ENCODE measurements around the gene CDS2. TPM values are rescaled to one million over a fixed set of nuclear protein-coding genes. Genes with fewer than 3 reads are reported as not detected.

Gene CDS2
- total and polyA plus RNA-seq, 5 donors from 2014 or later = 47.6 to 77.9 (median 55.3) TPM

DNA sequence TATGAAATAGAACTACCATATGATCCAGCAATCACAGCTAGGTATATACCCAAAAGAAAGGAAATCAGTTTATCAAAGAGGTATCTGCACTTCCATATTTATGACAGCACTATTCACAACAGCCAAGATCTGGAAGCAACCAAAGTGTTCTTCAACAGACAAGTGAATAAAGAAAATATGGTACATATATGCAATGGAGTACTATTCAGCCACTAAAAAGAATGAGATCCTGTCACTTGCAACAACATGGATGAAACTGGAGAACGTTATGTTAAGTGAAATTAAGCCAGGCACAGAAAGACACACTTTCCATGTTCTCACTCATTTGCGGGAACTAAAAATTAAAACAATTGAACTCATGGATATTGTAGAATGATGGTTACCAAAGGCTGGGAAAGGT, 22.3 kb upstream of the CDS2 start:
- no peak for DNase-seq
- no peaks in the 10 kb centered on the region for H3K4me1 ChIP-seq (ENCODE audit: control insufficient read depth, insufficient read depth, low read length, poor library complexity, severe bottlenecking)
- Mint-ChIP-seq H3K9me3 (no peaks in the 10 kb centered on the region), H3K27me3 (no peaks in the 10 kb centered on the region), H3K27ac (no peak overlapping the region), H3K4me1 (peaks cover 10 to 32% (median 18%) of the 10 kb centered on the region in 4 donors), H3K4me3 (no peak overlapping the region), H3K36me3 (peaks cover 40% of the 10 kb centered on the region)
- no peaks in the 10 kb centered on the region for H3K27me3 ChIP-seq (ENCODE audit: control insufficient read depth, insufficient read depth, low read length)
- ATAC-seq (ENCODE audit: low read depth in 2 of 2) = no peak
- no peak overlapping the region for H3K4me3 ChIP-seq (ENCODE audit: low read depth, low read length)
- H3K27ac ChIP-seq (ENCODE audit: insufficient read depth, low read length, poor library complexity, severe bottlenecking) = no peak overlapping the region
- H3K9me3 ChIP-seq (ENCODE audit: control insufficient read depth in 2 of 2, low read length in 2 of 2) = no peaks in the 10 kb centered on the region
- peaks cover 77% of the 10 kb centered on the region for H3K36me3 ChIP-seq (ENCODE audit: control insufficient read depth, insufficient read depth, low read length)

DNA sequence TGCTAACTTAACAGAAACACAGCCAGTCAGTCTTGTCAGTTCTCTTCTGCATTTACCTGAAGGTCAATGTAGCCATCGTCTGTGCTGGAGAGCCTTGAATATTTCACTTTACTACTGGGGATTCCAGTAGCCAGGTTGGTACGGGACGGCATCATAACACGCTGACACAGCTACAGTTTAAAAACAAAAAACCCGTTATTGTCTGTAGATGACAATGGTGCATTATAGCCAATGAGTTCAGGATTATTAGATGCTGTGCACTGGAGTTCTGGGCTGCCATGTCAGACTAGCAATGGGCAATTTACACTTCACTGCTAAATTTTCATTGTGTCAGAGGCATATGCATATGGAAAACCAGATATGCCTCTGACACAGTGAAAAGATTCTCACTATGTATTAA, 17.5 kb upstream of the CDS2 start:
- no peak overlapping the region for H3K4me3 ChIP-seq (ENCODE audit: low read depth, low read length)
- peaks cover 19% of the 10 kb centered on the region for H3K4me1 ChIP-seq (ENCODE audit: control insufficient read depth, insufficient read depth, low read length, poor library complexity, severe bottlenecking)
- no peaks in the 10 kb centered on the region for H3K9me3 Mint-ChIP-seq
- H3K4me1 Mint-ChIP-seq = peaks cover 9 to 28% (median 21%) of the 10 kb centered on the region in 4 donors
- peak overlapping the region in 2 of 4 donors; percentile 13 to 49 for H3K4me3 Mint-ChIP-seq
- no peaks in the 10 kb centered on the region for H3K9me3 ChIP-seq (ENCODE audit: control insufficient read depth in 2 of 2, low read length in 2 of 2)
- H3K27me3 ChIP-seq (ENCODE audit: control insufficient read depth, insufficient read depth, low read length) = no peaks in the 10 kb centered on the region
- H3K27ac ChIP-seq (ENCODE audit: insufficient read depth, low read length, poor library complexity, severe bottlenecking) = no peak overlapping the region
- H3K36me3 Mint-ChIP-seq = peaks cover 12% of the 10 kb centered on the region
- H3K36me3 ChIP-seq (ENCODE audit: control insufficient read depth, insufficient read depth, low read length) = peaks cover 52% of the 10 kb centered on the region
- DNase-seq = no peak
- peak overlapping the region in 1 of 3 donors; percentile 29 for H3K27ac Mint-ChIP-seq
- peaks cover 4% of the 10 kb centered on the region for H3K27me3 Mint-ChIP-seq
- no peak for ATAC-seq (ENCODE audit: low read depth in 2 of 2)

DNA sequence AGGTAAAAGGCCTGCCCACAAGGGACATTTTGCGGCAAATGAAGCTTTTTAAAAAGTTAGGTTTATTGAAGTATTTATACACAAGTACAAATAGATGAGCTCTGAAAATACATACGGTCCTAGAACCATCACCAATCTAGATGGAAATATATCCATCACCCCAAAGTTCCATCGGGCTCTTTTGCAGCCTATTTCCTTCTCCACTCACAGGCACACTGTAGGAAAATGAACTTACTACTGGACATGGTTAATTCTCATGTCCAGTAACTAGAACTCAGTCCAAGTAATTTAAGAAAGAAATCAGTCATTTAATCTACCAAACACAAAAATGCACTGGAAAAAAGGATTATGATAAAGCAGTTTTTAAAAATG, 13.2 kb upstream of the CDS2 start:
- peaks cover 22% of the 10 kb centered on the region for H3K36me3 Mint-ChIP-seq
- peak overlapping the region; percentile 79 for H3K4me3 ChIP-seq (ENCODE audit: low read depth, low read length)
- H3K27ac Mint-ChIP-seq = peak overlapping the region; percentile 63 to 99 (median 95)
- H3K27ac ChIP-seq (ENCODE audit: insufficient read depth, low read length, poor library complexity, severe bottlenecking) = peak overlapping the region; percentile 94
- ATAC-seq (ENCODE audit: low read depth in 2 of 2) (no peak), DNase-seq (no peak)
- H3K4me3 Mint-ChIP-seq = peak overlapping the region; percentile 89 to 99 (median 95)
- H3K4me1 ChIP-seq (ENCODE audit: control insufficient read depth, insufficient read depth, low read length, poor library complexity, severe bottlenecking) = peaks cover 31% of the 10 kb centered on the region
- no peaks in the 10 kb centered on the region for H3K9me3 ChIP-seq (ENCODE audit: control insufficient read depth in 2 of 2, low read length in 2 of 2)
- peaks cover 15 to 44% (median 36%) of the 10 kb centered on the region in 4 donors for H3K4me1 Mint-ChIP-seq
- H3K27me3 ChIP-seq (ENCODE audit: control insufficient read depth, insufficient read depth, low read length) = no peaks in the 10 kb centered on the region
- peaks cover 49% of the 10 kb centered on the region for H3K36me3 ChIP-seq (ENCODE audit: control insufficient read depth, insufficient read depth, low read length)
- H3K9me3 Mint-ChIP-seq = no peaks in the 10 kb centered on the region
- H3K27me3 Mint-ChIP-seq = peaks cover 4% of the 10 kb centered on the region

DNA sequence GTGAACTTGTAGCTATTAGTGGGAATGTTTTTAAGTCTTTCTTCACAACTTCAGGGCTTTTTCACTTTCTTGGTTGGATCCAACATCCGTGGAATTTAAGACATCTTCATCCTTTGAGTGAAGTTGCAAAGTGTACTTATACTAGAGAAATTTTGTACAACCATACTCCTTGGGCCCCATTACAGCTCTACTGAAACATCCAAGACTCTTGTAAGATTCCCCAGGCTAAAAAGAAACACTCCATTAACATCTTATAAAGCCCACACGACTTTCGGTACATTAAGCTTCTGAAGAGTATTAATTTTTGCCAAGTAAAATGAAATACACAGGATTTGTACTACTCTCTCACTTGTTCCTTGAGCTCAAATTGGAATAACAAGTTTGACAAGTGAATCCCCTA, 12.4 kb upstream of the CDS2 start:
- peaks cover 15 to 46% (median 35%) of the 10 kb centered on the region in 4 donors for H3K4me1 Mint-ChIP-seq

DNA sequence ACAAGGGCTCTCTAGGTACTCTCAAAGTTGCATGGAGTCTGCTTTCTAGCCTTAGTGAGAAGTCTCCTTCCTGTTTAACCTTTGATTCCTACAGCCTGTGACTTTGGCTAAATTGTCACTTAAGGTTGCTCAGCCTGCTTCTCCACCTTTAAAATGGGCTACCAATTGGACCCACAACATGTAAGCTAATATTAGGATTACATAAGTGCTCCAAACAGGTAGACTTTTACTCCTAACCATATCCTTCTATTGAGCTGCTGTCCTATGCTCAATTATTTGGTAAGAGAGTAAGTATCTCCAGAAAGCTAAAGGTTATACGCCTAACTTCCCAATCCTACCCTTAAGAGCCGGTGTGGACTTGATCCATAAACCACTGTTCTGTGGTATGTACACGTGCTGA, 9.9 kb upstream of the CDS2 start:
- H3K4me3 ChIP-seq (ENCODE audit: low read depth, low read length) = no peak overlapping the region
- Mint-ChIP-seq H3K9me3 (no peaks in the 10 kb centered on the region), H3K4me1 (peaks cover 19 to 56% (median 36%) of the 10 kb centered on the region in 4 donors), H3K27ac (no peak overlapping the region), H3K36me3 (peaks cover 19% of the 10 kb centered on the region), H3K27me3 (peaks cover 8% of the 10 kb centered on the region), H3K4me3 (peak overlapping the region in 1 of 4 donors; percentile 96)
- H3K27ac ChIP-seq (ENCODE audit: insufficient read depth, low read length, poor library complexity, severe bottlenecking) = no peak overlapping the region
- H3K9me3 ChIP-seq (ENCODE audit: control insufficient read depth in 2 of 2, low read length in 2 of 2) = no peaks in the 10 kb centered on the region
- DNase-seq (no peak), ATAC-seq (ENCODE audit: low read depth in 2 of 2) (no peak)
- H3K36me3 ChIP-seq (ENCODE audit: control insufficient read depth, insufficient read depth, low read length) = peaks cover 33% of the 10 kb centered on the region
- H3K4me1 ChIP-seq (ENCODE audit: control insufficient read depth, insufficient read depth, low read length, poor library complexity, severe bottlenecking) = peaks cover 40% of the 10 kb centered on the region
- H3K27me3 ChIP-seq (ENCODE audit: control insufficient read depth, insufficient read depth, low read length) = no peaks in the 10 kb centered on the region

More for the DNA sequence above, 12.4 kb upstream of the CDS2 start:
- Mint-ChIP-seq H3K27ac (peak overlapping the region; percentile 43 to 99 (median 78)), H3K4me3 (peak overlapping the region; percentile 39 to 95 (median 62)), H3K36me3 (peaks cover 19% of the 10 kb centered on the region), H3K27me3 (peaks cover 4% of the 10 kb centered on the region), H3K9me3 (no peaks in the 10 kb centered on the region)
- no peak for ATAC-seq (ENCODE audit: low read depth in 2 of 2)
- Histone ChIP-seq H3K4me1 (ENCODE audit: control insufficient read depth, insufficient read depth, low read length, poor library complexity, severe bottlenecking) (peaks cover 38% of the 10 kb centered on the region), H3K9me3 (ENCODE audit: control insufficient read depth in 2 of 2, low read length in 2 of 2) (no peaks in the 10 kb centered on the region), H3K4me3 (ENCODE audit: low read depth, low read length) (no peak overlapping the region), H3K36me3 (ENCODE audit: control insufficient read depth, insufficient read depth, low read length) (peaks cover 41% of the 10 kb centered on the region), H3K27me3 (ENCODE audit: control insufficient read depth, insufficient read depth, low read length) (no peaks in the 10 kb centered on the region), H3K27ac (ENCODE audit: insufficient read depth, low read length, poor library complexity, severe bottlenecking) (peak overlapping the region; percentile 34)
- DNase-seq = no peak

DNA sequence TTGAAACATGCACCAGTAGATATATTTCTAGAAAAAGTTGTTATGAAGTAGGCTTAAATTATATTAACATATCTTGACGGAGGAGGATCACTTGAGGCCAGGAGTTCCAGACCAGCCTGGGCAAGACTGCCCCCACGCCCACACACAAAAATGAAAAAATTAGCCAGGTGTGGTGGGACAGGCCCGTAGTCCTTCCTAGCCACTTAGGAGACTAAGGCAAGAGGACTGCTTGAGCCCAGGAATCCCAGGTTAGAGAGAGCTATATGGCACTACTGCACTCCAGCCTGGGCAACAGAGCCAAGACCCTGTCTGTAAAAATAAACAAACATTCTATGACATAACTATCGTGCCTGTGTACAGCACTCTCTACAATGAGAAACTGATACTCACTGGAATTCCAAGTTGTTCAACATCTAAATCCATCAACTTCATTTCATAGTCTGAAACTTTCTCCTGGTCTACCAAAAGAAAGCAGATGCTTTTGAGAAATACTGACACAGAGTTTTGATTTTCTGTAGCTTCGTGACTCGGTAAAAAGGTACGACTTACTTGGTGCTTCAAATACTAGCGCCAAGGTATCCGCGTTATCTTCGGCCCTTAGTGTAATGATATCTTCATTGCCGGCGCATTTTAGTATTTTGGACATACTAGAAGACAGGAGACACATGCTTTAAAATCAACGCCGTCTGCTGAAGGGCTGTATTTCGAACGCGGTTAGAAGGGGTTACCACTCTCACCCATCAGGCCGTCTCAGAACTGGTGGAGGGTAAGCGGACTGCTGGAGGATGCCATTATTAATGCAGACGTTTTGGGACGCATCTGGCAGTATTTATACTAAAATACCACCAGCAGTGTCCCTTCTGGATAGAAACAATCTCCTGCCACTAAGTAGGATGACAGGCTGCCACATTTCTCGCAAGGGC, 8.3 kb upstream of the CDS2 start:
- Histone ChIP-seq H3K27me3 (ENCODE audit: control insufficient read depth, insufficient read depth, low read length) (no peaks in the 10 kb centered on the region), H3K9me3 (ENCODE audit: control insufficient read depth in 2 of 2, low read length in 2 of 2) (no peaks in the 10 kb centered on the region), H3K4me3 (ENCODE audit: low read depth, low read length) (peak overlapping the region; percentile 91), H3K27ac (ENCODE audit: insufficient read depth, low read length, poor library complexity, severe bottlenecking) (peak overlapping the region; percentile 92), H3K4me1 (ENCODE audit: control insufficient read depth, insufficient read depth, low read length, poor library complexity, severe bottlenecking) (peaks cover 29% of the 10 kb centered on the region), H3K36me3 (ENCODE audit: control insufficient read depth, insufficient read depth, low read length) (peaks cover 33% of the 10 kb centered on the region)
- peaks cover 17 to 42% (median 26%) of the 10 kb centered on the region in 4 donors for H3K4me1 Mint-ChIP-seq
- DNase-seq (peak in 1 of 3 donors; percentile 18), ATAC-seq (ENCODE audit: low read depth in 2 of 2) (no peak)
- H3K9me3 Mint-ChIP-seq = no peaks in the 10 kb centered on the region
- peak overlapping the region; percentile 66 to 98 (median 97) for H3K27ac Mint-ChIP-seq
- H3K36me3 Mint-ChIP-seq = peaks cover 19% of the 10 kb centered on the region
- peak overlapping the region; percentile 93 to 97 (median 95) for H3K4me3 Mint-ChIP-seq
- H3K27me3 Mint-ChIP-seq = peaks cover 4% of the 10 kb centered on the region

DNA sequence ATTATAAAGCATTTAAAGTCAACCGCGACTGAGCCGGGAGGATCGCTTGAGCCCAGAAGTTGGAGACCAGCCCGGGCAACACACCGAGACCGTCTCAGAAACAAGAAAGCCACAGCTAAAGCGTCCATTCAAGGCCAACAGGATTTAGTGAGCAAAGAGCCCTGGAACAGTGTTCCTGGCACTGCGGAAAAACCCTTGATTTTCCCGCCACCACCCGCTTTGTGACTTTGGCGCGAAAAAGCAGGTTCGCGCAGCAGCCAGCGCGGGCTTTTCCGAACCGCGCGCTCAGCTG, 7.7 kb upstream of the CDS2 start:
- H3K4me3 Mint-ChIP-seq = peak overlapping the region; percentile 93 to 97 (median 95)
- H3K9me3 Mint-ChIP-seq = no peaks in the 10 kb centered on the region

More for the DNA sequence above, 7.7 kb upstream of the CDS2 start:
- Histone ChIP-seq H3K4me1 (ENCODE audit: control insufficient read depth, insufficient read depth, low read length, poor library complexity, severe bottlenecking) (peaks cover 26% of the 10 kb centered on the region), H3K9me3 (ENCODE audit: control insufficient read depth in 2 of 2, low read length in 2 of 2) (no peaks in the 10 kb centered on the region), H3K27me3 (ENCODE audit: control insufficient read depth, insufficient read depth, low read length) (no peaks in the 10 kb centered on the region), H3K36me3 (ENCODE audit: control insufficient read depth, insufficient read depth, low read length) (peaks cover 33% of the 10 kb centered on the region), H3K4me3 (ENCODE audit: low read depth, low read length) (peak overlapping the region; percentile 91), H3K27ac (ENCODE audit: insufficient read depth, low read length, poor library complexity, severe bottlenecking) (peak overlapping the region; percentile 92)
- Mint-ChIP-seq H3K4me1 (peaks cover 15 to 39% (median 23%) of the 10 kb centered on the region in 4 donors), H3K27ac (peak overlapping the region; percentile 66 to 98 (median 97)), H3K36me3 (peaks cover 19% of the 10 kb centered on the region), H3K27me3 (peaks cover 4% of the 10 kb centered on the region)
- ATAC-seq (ENCODE audit: low read depth in 2 of 2) (no peak), DNase-seq (no peak)
